ENCODE results near the gene LPP.
A peak's percentile ranks its signal among the peaks of the same experiment; 100 is the strongest.

The LPP gene

DNA sequence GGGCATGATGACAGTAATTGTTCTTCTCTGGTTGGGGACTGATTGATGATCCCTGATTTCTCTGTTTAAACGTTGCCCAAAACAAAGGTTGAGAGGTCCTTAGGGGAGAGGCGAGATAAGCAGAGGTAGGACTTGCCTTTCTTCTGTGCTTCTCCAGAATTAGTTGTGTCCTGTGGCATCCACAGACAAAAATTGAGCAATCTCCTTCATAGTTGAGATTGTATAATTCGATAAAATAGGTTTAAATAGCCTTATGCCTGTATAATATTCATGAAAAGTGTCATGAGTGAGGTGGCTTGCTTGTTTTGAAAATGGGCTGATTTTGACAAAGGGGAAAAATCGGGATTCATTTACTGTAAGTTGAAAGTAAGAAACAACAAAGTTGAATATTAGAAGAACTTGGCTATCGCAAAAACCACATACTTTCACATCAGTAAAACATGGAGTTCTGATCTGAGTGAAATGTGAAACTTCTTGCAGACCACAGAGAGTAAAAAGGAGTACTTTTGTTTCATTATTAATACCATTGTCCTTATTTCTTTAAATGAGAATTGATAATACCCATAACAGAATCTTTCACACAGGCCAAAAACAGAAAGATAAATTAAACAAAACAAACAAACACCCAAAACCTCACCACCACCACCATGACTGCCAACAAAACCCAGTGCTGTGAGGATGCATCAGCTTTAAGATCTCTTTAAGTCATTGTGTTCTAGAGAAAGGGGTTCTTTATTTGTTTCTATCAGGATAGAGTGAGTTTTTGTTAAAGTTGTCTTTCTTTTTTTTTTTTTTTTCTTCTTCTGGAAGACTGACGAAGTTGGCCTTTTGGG, 155.7 kb downstream of the LPP start:
- no peak for DNase-seq

DNA sequence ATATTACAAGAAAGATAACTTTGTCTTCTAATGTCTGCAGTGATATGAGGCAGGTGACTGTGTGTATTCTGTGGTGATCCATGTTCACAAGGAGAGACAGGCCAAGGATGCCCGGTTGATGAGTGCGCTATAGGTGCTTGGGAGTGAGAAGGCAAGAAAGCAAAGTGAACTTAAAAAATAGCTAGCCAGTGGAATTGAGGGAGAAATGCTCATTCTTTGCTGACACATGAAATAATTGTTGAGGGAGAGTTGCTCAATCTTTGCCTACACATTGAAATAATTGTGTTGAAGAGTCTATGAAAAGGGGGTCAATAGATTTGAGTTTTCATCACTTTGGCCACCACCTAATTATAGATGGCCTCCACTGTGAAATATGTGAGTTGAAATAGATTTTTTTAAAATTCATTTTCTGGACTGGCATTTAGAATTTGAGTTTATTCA, 156.3 kb downstream of the LPP start:
- no peak for DNase-seq

DNA sequence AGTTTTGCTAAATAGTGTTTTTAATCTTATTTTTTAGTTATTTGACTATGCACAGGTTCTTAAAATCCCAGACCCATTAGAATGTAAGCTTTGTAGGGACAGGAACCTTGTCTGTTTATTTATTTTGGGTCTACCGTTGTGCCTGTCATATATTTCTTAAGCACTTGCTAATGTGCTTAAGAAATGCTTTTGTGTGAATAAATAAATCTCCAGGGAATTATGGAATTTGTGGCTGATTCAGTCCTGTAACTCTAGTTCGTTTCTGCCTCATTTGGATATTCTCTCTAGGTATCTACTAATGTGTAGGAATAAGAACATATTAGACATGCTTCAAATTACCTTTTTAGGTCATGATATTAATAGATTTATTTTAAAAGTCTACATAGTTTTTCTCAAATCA, 161.6 kb downstream of the LPP start:
- DNase-seq = no peak

DNA sequence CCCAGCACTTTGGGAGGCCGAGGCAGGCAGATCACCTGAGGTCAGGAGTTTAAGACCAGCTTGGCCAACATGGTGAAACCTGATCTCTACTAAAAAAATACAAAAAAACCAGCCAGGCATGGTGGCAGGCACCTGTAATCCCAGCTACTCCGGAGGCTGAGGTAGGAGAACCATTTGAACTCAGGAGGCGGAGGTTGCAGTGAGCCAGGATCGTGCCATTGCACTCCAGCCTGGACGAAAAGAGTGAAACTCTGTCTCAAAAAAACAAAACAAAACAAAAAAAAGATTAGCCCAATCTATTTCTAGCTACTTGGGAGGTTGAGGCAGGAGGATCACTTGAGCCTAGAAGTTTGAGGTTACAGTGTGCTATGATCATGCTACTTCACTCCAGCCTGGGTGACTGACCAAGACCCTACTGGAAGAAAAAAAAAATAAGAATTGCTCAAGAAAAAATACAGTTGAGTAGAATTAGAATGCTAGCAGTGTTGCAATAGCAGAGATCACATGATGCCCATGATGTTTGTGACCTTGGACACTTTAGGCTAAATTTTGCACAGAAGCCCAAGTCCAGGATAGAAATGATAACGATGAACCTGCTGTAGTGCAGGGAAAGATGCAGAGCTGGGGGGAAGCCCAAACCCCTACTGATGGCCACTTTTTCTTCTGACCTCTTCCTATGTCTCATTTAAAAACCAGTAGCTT, 162.2 kb downstream of the LPP start:
- DNase-seq = no peak

DNA sequence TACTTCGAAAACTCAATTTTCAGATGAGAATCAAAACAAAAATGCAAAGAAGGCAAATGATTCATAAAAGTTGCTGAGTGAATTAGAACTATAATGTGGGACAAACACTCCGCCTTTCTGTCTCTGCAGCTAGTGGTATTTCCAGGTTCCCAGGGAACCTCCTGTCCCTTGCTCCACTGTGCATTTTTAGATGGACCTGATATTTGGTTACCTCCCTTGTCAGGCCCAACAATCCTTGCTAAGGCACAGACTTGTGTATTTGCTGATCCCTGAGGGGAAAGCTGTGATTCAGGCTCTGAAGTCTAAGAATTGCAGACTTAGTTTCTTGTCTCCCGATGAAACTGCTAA, 162.7 kb downstream of the LPP start:
- DNase-seq = no peak

DNA sequence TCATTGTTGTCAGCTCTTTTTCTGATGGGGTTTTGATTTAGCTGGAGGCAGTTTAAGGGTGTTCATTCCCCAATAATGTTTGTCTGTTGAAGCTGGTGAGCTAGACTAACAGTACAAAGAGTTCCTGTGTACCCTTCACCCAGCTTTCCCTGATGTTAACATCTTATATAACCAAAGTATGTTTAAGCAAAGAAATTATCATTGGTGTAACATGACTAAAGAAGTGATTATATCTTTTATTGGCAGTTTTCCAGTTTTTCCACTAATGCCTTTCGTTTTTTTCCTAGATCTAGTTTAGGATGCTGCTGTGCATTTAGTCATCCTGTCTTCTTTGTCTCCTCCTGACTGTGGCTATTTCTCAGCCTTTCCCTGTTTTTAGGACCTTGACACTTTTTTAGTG, 165.6 kb downstream of the LPP start:
- DNase-seq = no peak

DNA sequence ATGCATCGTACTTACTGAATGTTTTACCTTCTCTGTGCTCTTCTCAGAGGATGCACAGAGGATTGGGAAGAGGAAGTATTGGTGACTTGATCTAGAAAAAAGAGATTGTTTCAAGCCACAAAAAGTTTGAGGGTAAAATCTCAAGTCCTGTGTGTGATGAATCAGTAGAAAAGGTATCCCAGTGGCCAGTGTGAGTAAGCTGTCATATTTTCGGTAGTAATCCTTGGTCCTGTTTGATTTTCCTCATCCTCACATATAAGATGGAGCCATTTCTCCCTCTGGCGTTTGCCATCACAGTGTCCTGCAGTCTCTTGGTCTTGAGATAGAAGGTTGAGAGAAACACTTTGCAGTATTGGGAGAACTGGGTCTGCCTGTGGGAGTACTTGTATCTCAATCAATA, 166.8 kb downstream of the LPP start:
- DNase-seq = no peak

DNA sequence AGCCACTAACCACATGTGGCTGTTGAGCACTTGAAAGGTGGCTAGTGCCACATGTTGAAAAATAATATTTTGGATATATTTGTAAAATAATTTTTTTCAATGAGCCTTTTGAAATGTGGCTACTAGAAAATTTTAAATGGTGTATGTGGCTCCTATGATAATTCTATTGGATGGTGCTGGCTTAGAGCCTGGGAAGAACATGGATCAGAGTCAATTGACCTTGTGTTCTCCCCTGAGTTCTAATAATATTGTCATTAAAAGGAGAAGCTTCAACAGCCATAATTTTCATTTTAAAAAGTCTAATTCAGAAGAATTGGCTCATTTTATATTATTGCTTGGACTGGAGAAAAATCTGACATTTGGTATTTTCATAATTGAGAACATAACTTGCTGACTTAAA, 167.3 kb downstream of the LPP start:
- no peak for DNase-seq

DNA sequence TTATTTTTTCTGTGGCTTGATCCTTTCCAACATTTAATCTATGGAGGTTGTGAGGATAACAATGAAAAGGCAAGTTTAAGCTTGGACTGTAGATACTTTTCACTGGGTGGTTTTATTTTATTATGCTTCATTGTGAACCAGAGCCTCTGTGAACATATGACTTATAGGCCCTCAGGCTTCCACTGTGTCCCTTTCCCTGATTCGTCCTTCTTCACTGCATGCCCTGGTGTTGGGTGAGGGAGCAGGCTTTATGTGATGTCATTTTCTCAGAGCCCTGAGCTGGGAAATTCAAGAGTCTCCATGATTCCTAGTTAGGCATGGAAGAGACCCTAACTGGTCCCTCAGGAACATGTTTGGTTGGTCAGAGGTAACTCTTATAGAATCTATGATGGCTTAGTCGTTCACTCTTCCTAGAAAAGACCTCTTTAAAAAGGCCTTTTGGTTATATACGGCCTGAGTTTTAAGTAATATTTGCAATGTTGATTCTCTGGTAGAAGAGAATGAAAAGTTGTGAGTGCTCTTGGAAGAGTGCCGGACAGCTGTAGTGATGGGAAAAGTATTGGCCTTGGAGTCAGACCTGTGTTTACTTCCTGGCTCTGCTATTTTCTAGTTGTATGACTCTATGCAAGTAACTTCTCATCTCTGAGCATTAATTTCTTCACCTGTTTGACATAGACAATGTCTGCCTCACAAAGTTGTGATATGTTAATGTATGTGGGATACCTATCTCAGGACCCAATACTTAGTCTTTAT, 168.4 kb downstream of the LPP start:
- DNase-seq = no peak

DNA sequence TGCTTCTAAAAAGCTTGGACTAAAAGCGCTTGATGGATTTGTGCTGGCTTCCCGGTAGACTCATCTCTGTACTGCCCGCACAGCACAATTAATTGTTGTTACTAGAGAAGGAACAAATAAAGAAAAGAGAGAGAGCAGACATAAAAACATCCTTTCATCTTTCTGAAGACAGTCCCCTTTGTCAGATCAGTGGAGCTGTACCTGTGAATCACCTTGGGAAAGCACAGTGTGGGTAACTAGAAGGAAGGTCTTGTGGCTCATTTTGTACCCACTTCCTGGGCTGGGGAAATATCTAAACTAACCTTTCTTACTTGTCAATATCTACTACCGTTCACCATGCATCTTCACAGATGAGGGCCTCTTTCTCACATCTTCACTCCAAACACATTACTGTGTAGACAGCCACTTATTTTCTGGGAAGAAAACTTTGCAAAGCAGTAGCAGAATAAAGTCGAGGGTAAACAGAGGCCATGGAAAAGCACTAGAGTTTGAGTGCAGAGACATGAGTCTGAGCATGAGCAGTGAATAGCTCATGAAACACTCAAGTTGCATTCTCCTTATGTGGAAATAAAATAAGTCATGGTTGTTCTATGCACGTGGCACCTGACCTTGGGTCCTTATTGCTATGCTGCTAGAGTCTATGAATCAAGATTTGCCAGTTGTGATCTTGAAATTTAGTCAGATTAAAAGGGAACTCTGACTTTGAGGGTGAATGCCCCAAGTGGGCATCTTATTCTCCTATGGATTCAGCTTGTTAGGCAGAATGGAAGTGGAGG, 169.3 kb downstream of the LPP start:
- peak; percentile 33 to 73 for DNase-seq

DNA sequence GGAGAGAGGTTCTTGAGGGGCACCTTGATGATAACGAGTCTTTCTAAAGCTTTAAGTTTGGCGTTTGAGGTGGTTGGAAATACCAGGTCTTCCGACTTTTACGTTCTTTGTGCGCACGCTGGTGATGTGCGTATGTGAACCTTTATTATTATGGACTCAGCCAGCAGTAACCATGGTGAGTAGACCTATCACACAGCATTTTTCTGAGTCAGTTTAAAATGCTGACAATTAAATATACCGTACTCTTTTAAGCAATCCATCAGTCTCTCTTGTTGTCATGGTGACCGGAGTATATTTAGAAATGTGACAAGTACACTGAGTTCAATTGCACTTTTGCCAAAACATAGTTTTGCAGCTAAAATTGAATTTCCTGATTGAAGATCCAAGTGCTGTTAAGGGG, 172.2 kb downstream of the LPP start:
- DNase-seq = no peak

DNA sequence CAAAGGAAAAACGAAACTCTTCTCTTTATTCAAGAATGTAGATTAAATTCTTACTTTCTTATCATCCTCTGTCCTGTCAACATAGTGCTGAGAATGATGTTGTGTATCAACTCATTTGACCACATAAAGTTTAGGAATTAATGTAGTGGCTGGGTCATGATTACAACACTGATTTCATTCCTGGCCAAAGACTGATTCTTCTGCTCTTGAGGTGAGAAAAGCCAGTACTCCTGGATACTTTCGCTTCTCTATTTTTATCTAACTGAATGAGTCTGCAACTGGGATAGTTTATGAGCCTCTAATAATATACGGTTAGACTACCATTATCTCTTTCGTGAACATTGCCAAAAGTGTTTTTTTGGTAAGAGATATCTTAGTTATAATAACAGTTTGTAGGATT, 173.0 kb downstream of the LPP start:
- no peak for DNase-seq

DNA sequence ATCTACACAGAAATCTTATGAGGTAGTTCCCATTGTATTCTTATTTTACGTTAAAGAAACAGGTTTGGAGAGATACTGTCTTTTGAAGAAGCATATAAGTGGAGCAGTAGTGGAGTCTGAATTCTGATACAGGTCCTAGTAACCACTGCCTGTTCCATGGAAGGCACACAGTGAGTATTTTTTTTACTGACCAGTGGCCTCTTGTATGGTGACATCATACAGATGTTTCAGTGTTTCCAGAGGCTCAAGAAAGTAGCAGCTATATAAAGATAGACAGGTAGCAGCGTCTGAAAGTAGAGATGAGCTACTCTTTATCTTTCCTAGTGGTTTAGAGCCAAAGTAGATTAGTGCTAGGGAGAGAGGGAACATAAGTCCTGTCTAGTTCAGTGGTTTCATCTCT, 173.5 kb downstream of the LPP start:
- no peak for DNase-seq

DNA sequence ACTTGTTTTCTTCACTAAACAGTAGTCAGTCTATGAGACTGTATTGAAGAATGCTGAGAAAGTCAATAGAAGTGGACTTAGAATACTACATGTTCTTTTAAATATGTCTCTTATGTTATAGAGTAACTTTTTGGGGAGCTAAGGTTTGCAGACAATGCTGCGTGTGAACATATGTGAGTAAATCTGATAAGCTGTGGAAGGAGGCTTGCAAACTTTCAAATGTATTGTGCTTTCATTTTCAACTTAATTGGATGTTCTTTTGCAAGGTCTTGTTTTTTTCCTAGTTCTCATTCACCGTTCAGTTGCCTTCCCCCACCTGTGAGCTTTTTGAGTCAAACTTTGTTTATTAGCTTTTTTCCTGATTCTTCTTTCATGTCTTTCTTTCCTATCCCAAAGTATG, 176.2 kb downstream of the LPP start:
- DNase-seq = no peak

DNA sequence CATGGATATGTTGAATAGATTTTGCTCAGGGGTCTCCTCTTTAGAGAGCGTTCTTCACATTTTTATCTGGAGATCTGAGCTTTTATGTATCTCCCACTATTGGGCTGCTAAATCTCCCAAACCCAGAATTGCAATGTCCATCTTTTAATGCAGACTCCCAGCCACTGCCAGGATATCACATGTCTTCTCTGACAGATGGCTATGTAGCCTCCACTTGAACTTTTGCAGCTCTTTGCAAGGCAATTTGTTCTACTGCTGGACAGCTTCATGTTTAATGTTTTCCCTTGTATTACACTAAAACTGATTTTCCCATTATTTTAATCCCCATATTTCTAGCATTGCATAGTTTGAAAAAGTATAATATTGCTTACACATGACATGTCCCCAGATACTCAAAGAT, 177.2 kb downstream of the LPP start:
- DNase-seq = no peak

DNA sequence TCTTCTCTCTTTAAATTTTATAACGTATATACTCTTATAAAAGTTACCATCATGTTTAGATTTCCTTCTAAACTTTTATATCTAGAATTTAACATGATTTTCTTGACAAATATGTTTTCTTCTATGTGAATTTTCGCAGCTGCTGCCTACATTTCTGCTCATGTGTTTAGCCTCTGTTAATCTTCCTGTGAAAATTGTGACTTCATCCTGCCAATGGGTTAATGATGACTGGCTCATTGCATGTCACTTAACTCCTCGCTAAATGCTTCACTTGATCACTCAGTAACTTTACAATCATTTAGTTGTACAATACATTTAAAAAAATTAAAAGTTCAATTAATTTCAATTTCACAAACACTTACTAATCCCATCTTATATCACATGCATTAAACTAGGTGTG, 178.1 kb downstream of the LPP start:
- no peak for DNase-seq

DNA sequence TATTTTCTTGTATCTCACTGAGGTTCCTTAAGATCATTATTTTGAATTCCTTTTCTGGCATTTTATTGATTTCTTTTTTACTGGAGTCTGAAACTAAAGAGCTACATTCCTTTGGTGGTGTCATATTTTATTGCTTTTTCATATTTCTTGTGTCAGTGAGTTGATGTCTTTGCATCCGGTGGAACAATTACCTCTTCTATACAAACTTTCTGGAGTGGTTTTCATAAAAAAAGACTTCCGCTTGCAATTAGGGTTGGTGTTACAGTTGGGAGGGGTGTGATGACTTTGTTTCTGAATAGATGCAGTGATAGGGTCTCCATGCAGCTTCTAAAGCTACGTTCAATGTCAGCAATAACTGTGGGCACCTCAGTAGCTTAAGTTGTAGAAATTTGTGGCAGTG, 181.7 kb downstream of the LPP start:
- DNase-seq = no peak

DNA sequence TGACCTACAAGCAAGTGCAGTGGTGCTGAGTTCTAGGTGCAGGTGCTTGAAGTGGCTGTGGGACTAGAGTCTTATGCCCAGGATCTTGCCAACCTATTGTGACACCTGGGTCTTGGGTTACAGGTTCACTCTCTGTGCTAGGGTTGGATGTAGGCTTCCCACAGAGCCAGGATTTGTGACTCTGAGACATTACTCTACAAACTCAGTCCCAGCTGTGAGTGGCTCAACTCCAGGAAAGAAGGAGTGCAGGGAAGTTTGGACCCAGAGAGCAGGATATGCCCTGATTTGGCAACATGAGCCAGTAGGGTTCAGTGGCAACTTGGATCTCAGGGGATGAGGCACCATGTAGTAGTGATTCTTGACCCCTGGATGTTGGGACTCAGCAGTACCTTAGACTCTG, 182.2 kb downstream of the LPP start:
- DNase-seq = no peak

DNA sequence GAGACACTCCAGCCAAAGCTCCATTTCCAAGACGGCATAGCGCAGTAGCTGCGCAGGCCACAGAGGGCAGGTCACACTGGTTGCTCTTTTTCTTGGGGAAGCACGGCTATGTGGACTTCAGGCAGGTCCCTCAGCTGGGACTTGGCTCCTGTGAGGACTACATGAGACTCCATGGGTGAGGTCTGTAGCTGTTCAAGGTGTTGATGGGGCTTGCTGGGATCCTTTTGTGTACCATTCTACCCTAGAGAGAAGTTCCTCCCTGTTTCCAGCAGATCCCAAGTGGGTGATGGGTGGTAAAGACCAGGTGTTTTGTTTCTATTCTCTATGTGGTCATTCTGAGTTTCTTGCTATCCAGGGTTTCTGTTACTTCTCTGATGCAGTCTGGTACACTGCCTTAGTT, 183.3 kb downstream of the LPP start:
- DNase-seq = no peak

DNA sequence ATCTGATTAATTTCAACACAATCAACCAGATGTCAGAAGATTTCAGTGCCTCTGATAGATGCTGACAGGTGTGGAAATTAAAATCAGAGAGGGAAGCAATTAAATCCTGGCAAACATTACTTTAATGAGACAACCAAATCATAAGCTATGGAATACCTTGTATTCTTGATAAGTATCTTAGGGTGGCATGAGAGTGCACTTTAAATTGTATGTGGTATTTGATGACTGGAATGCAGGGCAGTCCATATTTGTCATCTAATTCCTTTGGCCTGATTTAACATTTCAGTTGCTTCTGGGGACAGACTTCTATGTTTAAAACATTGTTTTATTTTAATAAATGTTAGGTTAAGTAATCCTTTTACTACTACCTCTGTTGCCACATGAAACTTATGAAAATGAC, 184.1 kb downstream of the LPP start:
- DNase-seq = no peak

DNA sequence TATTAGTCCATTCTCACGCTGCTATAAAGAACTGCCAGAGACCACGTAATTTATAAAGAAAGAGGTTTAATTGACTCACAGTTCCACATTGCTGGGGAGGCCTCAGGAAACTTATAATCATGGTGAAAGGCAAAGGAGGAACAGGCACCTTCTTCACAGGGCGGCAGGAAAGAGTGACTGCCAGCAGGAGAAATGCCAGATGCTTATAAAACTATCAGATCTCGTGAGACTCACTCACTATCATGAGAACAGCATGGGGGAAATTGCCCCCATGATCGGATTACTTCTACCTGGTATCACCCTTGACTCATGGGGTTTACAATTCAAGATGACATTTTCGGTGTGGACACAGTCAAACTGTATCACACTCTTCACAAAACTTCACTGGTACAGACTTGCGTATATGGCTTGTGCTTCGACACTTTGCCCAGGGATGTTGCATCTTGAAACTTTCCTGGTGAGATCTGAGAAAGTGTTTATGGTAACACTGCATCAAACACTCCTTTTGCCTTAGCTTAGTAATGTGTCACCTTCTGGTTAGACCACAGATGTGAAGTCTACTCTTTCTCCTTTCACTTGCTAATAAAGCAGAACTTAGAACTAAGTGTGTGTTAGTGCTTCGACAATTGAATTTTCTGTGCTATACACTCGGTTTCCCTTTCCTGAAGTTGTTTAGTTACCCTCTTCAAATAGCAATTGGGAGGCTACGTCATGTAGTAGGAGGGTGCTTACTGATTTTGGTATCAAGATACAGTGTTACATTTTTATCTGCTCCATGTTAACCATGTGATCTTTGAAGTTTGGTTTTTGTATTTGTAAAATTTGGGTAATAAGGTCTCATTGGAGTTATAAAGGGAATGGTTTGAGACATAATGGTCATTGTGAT, 185.7 kb downstream of the LPP start:
- peak in 1 of 2 donors; percentile 58 for DNase-seq

DNA sequence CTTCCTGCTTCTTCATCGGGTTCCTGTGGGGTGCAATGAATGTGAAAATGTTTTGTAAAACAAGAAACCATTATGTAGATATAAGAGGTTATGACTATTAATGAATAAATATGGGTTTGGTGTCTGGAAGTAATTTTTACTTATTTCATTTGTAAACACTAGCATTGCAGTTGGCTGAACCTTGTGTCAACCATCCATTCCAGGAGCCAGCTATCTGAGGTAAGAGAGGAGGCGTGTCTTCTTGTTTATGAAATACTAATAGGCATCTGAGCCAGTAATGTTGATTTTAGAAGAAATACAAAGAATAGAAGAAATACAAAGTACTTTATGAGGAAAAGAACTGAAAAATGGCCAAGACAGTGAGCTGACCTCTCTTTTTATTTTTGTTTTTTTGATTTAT, 187.5 kb downstream of the LPP start:
- DNase-seq = no peak

Data from CD4-positive, alpha-beta T cell treated with Interleukin-4 for 1 hour (primary cell).